ENCODE measurements around the gene PAIP2.
A peak's percentile ranks its signal among the peaks of the same experiment; 100 is the strongest.

The PAIP2 gene

GRCh38 chr5:139294374-139295165, 47.1 kb upstream of the PAIP2 start:
- no peaks in the 10 kb centered on the region for H3K36me3 ChIP-seq (replicated peaks; ENCODE audit: insufficient read depth, low read length)
- peaks cover 51% of the 10 kb centered on the region for H4K20me1 ChIP-seq (ENCODE audit: insufficient read depth, low read length)
- H2AFZ ChIP-seq (ENCODE audit: low read length), result peak overlapping the region; percentile 57; the same call in 1 of the 2 replicates
- peaks cover 68% of the 10 kb centered on the region for H3K79me2 ChIP-seq (ENCODE audit: low read length)
- H3K4me3 ChIP-seq (ENCODE audit: low read length), result peak overlapping the region; percentile 89
- peaks cover 15% of the 10 kb centered on the region; the same call in 1 of the 2 replicates for H3F3A ChIP-seq (ENCODE audit: insufficient read depth, low read length)
- peaks cover 7% of the 10 kb centered on the region for H3K4me1 ChIP-seq (ENCODE audit: low read length)
- no peaks in the 10 kb centered on the region for H3K27me3 ChIP-seq (replicated peaks; ENCODE audit: insufficient read depth, low read length)
- H3K4me2 ChIP-seq (ENCODE audit: low read depth, low read length), result peak overlapping the region; percentile 62
- H3K9me3 ChIP-seq (replicated peaks; ENCODE audit: insufficient read depth, low read length), result no peaks in the 10 kb centered on the region
- DNase-seq, result peak; percentile 64
- peak overlapping the region; percentile 97 for H3K9ac ChIP-seq (ENCODE audit: low read length)
- TF ChIP-seq CTCF (IDR thresholded peaks at IDR 0.05; ENCODE audit: low read length) (peak; percentile 31), EZH2phosphoT487 (IDR thresholded peaks at IDR 0.05; ENCODE audit: low read length) (no peak)
- H3K9me2 ChIP-seq (replicated peaks; ENCODE audit: insufficient read depth, low read length), result no peaks in the 10 kb centered on the region
- H3K27ac ChIP-seq (ENCODE audit: low read length), result peak overlapping the region; percentile 95

DNA sequence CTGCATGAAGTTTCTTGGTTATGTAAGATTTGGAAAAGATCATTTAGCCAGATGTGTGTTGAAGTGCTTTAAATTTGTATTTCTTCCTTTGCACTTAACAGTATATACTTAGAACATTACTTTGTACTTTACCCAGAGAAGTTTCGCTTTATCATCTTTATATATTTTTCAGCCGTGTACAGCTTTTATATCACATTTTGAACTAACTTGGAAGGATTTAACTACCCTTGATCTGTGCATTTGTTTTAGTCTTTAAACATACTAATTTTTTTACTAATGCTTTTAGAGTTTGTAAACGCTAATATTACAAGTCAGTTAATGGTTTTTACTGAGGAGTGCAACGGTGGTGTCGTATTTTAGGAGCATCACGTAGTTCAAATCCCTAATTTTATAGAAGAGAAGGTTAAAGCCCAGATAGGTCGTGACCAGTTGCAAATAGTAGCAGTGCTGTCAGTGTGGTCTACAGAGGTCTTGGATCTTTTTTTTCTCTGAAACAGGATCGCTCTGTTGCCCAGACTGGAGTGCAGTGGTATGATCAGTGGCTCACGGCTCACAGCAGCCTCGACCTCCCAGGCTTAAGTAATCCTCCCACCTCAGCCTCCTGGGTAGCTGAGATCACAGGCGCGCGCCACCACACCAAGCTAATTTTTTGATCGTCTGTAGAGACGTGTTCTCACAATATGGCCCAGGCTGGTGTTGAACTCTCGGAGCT, 46.2 kb upstream of the PAIP2 start:
- Histone ChIP-seq H3K27me3 (replicated peaks; ENCODE audit: insufficient read depth, low read length) (no peaks in the 10 kb centered on the region), H3K79me2 (ENCODE audit: low read length) (peaks cover 77% of the 10 kb centered on the region), H3K36me3 (replicated peaks; ENCODE audit: insufficient read depth, low read length) (no peaks in the 10 kb centered on the region), H2AFZ (ENCODE audit: low read length) (no peak overlapping the region), H3K4me3 (ENCODE audit: low read length) (peak overlapping the region; percentile 89), H3K9me3 (replicated peaks; ENCODE audit: insufficient read depth, low read length) (no peaks in the 10 kb centered on the region), H4K20me1 (ENCODE audit: insufficient read depth, low read length) (peaks cover 61% of the 10 kb centered on the region), H3K9me2 (replicated peaks; ENCODE audit: insufficient read depth, low read length) (no peaks in the 10 kb centered on the region), H3K27ac (ENCODE audit: low read length) (no peak overlapping the region), H3K4me1 (ENCODE audit: low read length) (peaks cover 7% of the 10 kb centered on the region), H3K9ac (ENCODE audit: low read length) (peak overlapping the region; percentile 97; the same call in 1 of the 2 replicates), H3K4me2 (ENCODE audit: low read depth, low read length) (peak overlapping the region; percentile 62), H3F3A (ENCODE audit: insufficient read depth, low read length) (peaks cover 13% of the 10 kb centered on the region; the same call in 1 of the 2 replicates)
- no peak for DNase-seq
- TF ChIP-seq EZH2phosphoT487 (IDR thresholded peaks at IDR 0.05; ENCODE audit: low read length) (no peak), CTCF (IDR thresholded peaks at IDR 0.05; ENCODE audit: low read length) (no peak), EZH2 (optimal IDR thresholded peaks at IDR 0.05; ENCODE audit: low read depth, low read length) (no peak)

- peaks cover 13% of the 10 kb centered on the region; the same call in 1 of the 2 replicates for H3F3A ChIP-seq (ENCODE audit: insufficient read depth, low read length)
- TF ChIP-seq EZH2 (optimal IDR thresholded peaks at IDR 0.05; ENCODE audit: low read depth, low read length), result no peak
- TF ChIP-seq EZH2phosphoT487 (IDR thresholded peaks at IDR 0.05; ENCODE audit: low read length), result no peak
- no peak for TF ChIP-seq CTCF (IDR thresholded peaks at IDR 0.05; ENCODE audit: low read length)
- H3K27me3 ChIP-seq (replicated peaks; ENCODE audit: insufficient read depth, low read length), result no peaks in the 10 kb centered on the region
- no peak overlapping the region for H3K9ac ChIP-seq (ENCODE audit: low read length)
- no peaks in the 10 kb centered on the region for H3K9me2 ChIP-seq (replicated peaks; ENCODE audit: insufficient read depth, low read length)
- H3K79me2 ChIP-seq (ENCODE audit: low read length), result peaks cover 84% of the 10 kb centered on the region
- H3K4me2 ChIP-seq (ENCODE audit: low read depth, low read length), result no peak overlapping the region
- peaks cover 68% of the 10 kb centered on the region for H4K20me1 ChIP-seq (ENCODE audit: insufficient read depth, low read length)
- H3K36me3 ChIP-seq (replicated peaks; ENCODE audit: insufficient read depth, low read length), result no peaks in the 10 kb centered on the region
- no peak for DNase-seq
- no peak overlapping the region for H3K27ac ChIP-seq (ENCODE audit: low read length)
- H3K4me3 ChIP-seq (ENCODE audit: low read length), result no peak overlapping the region
- peaks cover 7% of the 10 kb centered on the region for H3K4me1 ChIP-seq (ENCODE audit: low read length)
- no peaks in the 10 kb centered on the region for H3K9me3 ChIP-seq (replicated peaks; ENCODE audit: insufficient read depth, low read length)
- H2AFZ ChIP-seq (ENCODE audit: low read length), result no peak overlapping the region
Measured at GRCh38 chr5:139296198-139296597, 45.5 kb upstream of the PAIP2 start.
